ENCODE results near the gene ACO2. TPM values are rescaled to one million over a fixed set of nuclear protein-coding genes. Genes with fewer than 3 reads are reported as not detected.

The ACO2 gene
- total and polyA plus RNA-seq, 9 donors = 64.6 to 117 (median 105) TPM

- peaks cover 14% of the 10 kb centered on the region for H3K36me3 ChIP-seq (ENCODE audit: control insufficient read depth, insufficient read depth, low read length)
- H3K27me3 ChIP-seq (ENCODE audit: control insufficient read depth, insufficient read depth, low read length) = no peaks in the 10 kb centered on the region
- no peak for DNase-seq
- no peaks in the 10 kb centered on the region for H3K9me3 ChIP-seq (replicated peaks; ENCODE audit: control insufficient read depth, low read depth, low read length)
- 88% methylated on average over 1 of the region's 2 CpGs for WGBS (ENCODE audit: insufficient coverage)
- H3K4me1 ChIP-seq (ENCODE audit: control insufficient read depth, insufficient read depth, low read length) = peaks cover 36% of the 10 kb centered on the region
- H3K27ac ChIP-seq (ENCODE audit: low read length) = no peak overlapping the region
- no peak overlapping the region for H3K4me3 ChIP-seq (ENCODE audit: low read length)
Measured at GRCh38 chr22:41478473-41478872, 9.6 kb downstream of the ACO2 start.

GRCh38 chr22:41478891-41479521 lies 10.1 kb downstream of the ACO2 start:
- WGBS (ENCODE audit: insufficient coverage) = 72% methylated on average over 3 of the region's 7 CpGs
- H3K36me3 ChIP-seq (ENCODE audit: control insufficient read depth, insufficient read depth, low read length) = peaks cover 11% of the 10 kb centered on the region
- no peaks in the 10 kb centered on the region for H3K9me3 ChIP-seq (replicated peaks; ENCODE audit: control insufficient read depth, low read depth, low read length)
- no peak overlapping the region for H3K27ac ChIP-seq (ENCODE audit: low read length)
- H3K4me1 ChIP-seq (ENCODE audit: control insufficient read depth, insufficient read depth, low read length) = peaks cover 36% of the 10 kb centered on the region
- H3K4me3 ChIP-seq (ENCODE audit: low read length) = no peak overlapping the region
- H3K27me3 ChIP-seq (ENCODE audit: control insufficient read depth, insufficient read depth, low read length) = no peaks in the 10 kb centered on the region
- no peak for DNase-seq

- H3K36me3 ChIP-seq (ENCODE audit: control insufficient read depth, insufficient read depth, low read length) = peaks cover 11% of the 10 kb centered on the region
- no peak overlapping the region for H3K4me3 ChIP-seq (ENCODE audit: low read length)
- WGBS (ENCODE audit: insufficient coverage) = 69% methylated on average over 4 of the region's 6 CpGs
- no peaks in the 10 kb centered on the region for H3K27me3 ChIP-seq (ENCODE audit: control insufficient read depth, insufficient read depth, low read length)
- peak; percentile 32 for DNase-seq
- peaks cover 36% of the 10 kb centered on the region for H3K4me1 ChIP-seq (ENCODE audit: control insufficient read depth, insufficient read depth, low read length)
- H3K27ac ChIP-seq (ENCODE audit: low read length) = peak overlapping the region; percentile 75
- H3K9me3 ChIP-seq (replicated peaks; ENCODE audit: control insufficient read depth, low read depth, low read length) = no peaks in the 10 kb centered on the region
Measured at GRCh38 chr22:41479671-41480396, 10.9 kb downstream of the ACO2 start.

GRCh38 chr22:41480397-41480735 lies 11.4 kb downstream of the ACO2 start:
- no peaks in the 10 kb centered on the region for H3K27me3 ChIP-seq (ENCODE audit: control insufficient read depth, insufficient read depth, low read length)
- peak overlapping the region; percentile 75 for H3K27ac ChIP-seq (ENCODE audit: low read length)
- H3K4me3 ChIP-seq (ENCODE audit: low read length) = no peak overlapping the region
- WGBS (ENCODE audit: insufficient coverage) = no CpG with 5 or more reads among the region's 7 CpGs
- no peaks in the 10 kb centered on the region for H3K9me3 ChIP-seq (replicated peaks; ENCODE audit: control insufficient read depth, low read depth, low read length)
- peaks cover 11% of the 10 kb centered on the region for H3K36me3 ChIP-seq (ENCODE audit: control insufficient read depth, insufficient read depth, low read length)
- DNase-seq = peak; percentile 62
- H3K4me1 ChIP-seq (ENCODE audit: control insufficient read depth, insufficient read depth, low read length) = peaks cover 36% of the 10 kb centered on the region

- H3K4me3 ChIP-seq (ENCODE audit: low read length) = no peak overlapping the region
- H3K4me1 ChIP-seq (ENCODE audit: control insufficient read depth, insufficient read depth, low read length) = peaks cover 36% of the 10 kb centered on the region
- DNase-seq = peak; percentile 33
- no peaks in the 10 kb centered on the region for H3K27me3 ChIP-seq (ENCODE audit: control insufficient read depth, insufficient read depth, low read length)
- no peaks in the 10 kb centered on the region for H3K9me3 ChIP-seq (replicated peaks; ENCODE audit: control insufficient read depth, low read depth, low read length)
- H3K27ac ChIP-seq (ENCODE audit: low read length) = peak overlapping the region; percentile 8
- 81% methylated on average over 9 of the region's 15 CpGs for WGBS (ENCODE audit: insufficient coverage)
- peaks cover 11% of the 10 kb centered on the region for H3K36me3 ChIP-seq (ENCODE audit: control insufficient read depth, insufficient read depth, low read length)
Measured at GRCh38 chr22:41481131-41481830, 12.4 kb downstream of the ACO2 start.

GRCh38 chr22:41481925-41482318 lies 13.0 kb downstream of the ACO2 start:
- 29% methylated on average over 1 of the region's 5 CpGs for WGBS (ENCODE audit: insufficient coverage)
- no peak for DNase-seq
- H3K27ac ChIP-seq (ENCODE audit: low read length) = no peak overlapping the region
- H3K9me3 ChIP-seq (replicated peaks; ENCODE audit: control insufficient read depth, low read depth, low read length) = no peaks in the 10 kb centered on the region
- peaks cover 36% of the 10 kb centered on the region for H3K4me1 ChIP-seq (ENCODE audit: control insufficient read depth, insufficient read depth, low read length)
- no peaks in the 10 kb centered on the region for H3K27me3 ChIP-seq (ENCODE audit: control insufficient read depth, insufficient read depth, low read length)
- peaks cover 11% of the 10 kb centered on the region for H3K36me3 ChIP-seq (ENCODE audit: control insufficient read depth, insufficient read depth, low read length)
- H3K4me3 ChIP-seq (ENCODE audit: low read length) = no peak overlapping the region

- Histone ChIP-seq H3K4me3 (ENCODE audit: low read length) (no peak overlapping the region), H3K4me1 (ENCODE audit: control insufficient read depth, insufficient read depth, low read length) (peaks cover 36% of the 10 kb centered on the region), H3K27ac (ENCODE audit: low read length) (peak overlapping the region; percentile 69), H3K9me3 (replicated peaks; ENCODE audit: control insufficient read depth, low read depth, low read length) (no peaks in the 10 kb centered on the region), H3K27me3 (ENCODE audit: control insufficient read depth, insufficient read depth, low read length) (no peaks in the 10 kb centered on the region), H3K36me3 (ENCODE audit: control insufficient read depth, insufficient read depth, low read length) (peaks cover 11% of the 10 kb centered on the region)
- 13% methylated on average over 1 of the region's 2 CpGs for WGBS (ENCODE audit: insufficient coverage)
- DNase-seq = no peak
Measured at GRCh38 chr22:41482319-41482935, 13.5 kb downstream of the ACO2 start.

GRCh38 chr22:41485033-41485432 lies 16.1 kb downstream of the ACO2 start:
- Histone ChIP-seq H3K27me3 (ENCODE audit: control insufficient read depth, insufficient read depth, low read length) (no peaks in the 10 kb centered on the region), H3K27ac (ENCODE audit: low read length) (no peak overlapping the region), H3K4me3 (ENCODE audit: low read length) (no peak overlapping the region), H3K36me3 (ENCODE audit: control insufficient read depth, insufficient read depth, low read length) (peaks cover 3% of the 10 kb centered on the region), H3K9me3 (replicated peaks; ENCODE audit: control insufficient read depth, low read depth, low read length) (no peaks in the 10 kb centered on the region), H3K4me1 (ENCODE audit: control insufficient read depth, insufficient read depth, low read length) (peaks cover 27% of the 10 kb centered on the region)
- DNase-seq = no peak
- 96% methylated on average over 6 of the region's 7 CpGs for WGBS (ENCODE audit: insufficient coverage)

- H3K4me3 ChIP-seq (ENCODE audit: low read length) = no peak overlapping the region
- no peaks in the 10 kb centered on the region for H3K27me3 ChIP-seq (ENCODE audit: control insufficient read depth, insufficient read depth, low read length)
- H3K27ac ChIP-seq (ENCODE audit: low read length) = no peak overlapping the region
- peaks cover 11% of the 10 kb centered on the region for H3K4me1 ChIP-seq (ENCODE audit: control insufficient read depth, insufficient read depth, low read length)
- no peaks in the 10 kb centered on the region for H3K36me3 ChIP-seq (ENCODE audit: control insufficient read depth, insufficient read depth, low read length)
- no peaks in the 10 kb centered on the region for H3K9me3 ChIP-seq (replicated peaks; ENCODE audit: control insufficient read depth, low read depth, low read length)
- WGBS (ENCODE audit: insufficient coverage) = 63% methylated on average over 5 of the region's 8 CpGs
- no peak for DNase-seq
Measured at GRCh38 chr22:41487037-41487935, 18.4 kb downstream of the ACO2 start.
